GM10266 (cell line): ENCODE data around the gene IDUA.
A peak's percentile ranks its signal among the peaks of the same experiment; 100 is the strongest.

Experiments
- DNase-seq: peaks from one replicate; pipeline ENCODE4 v3.0.0; 2012; ENCODE audit errors: extremely low spot score
- TF ChIP-seq, protein P1 (sequence below): IDR thresholded peaks from 2 replicates; pipeline ENCODE4 v1.5.1; 2012; ENCODE audit warnings: mild to moderate bottlenecking, low read depth; ENCODE audit not compliant: control insufficient read depth, insufficient read depth; ENCODE audit errors: missing control alignments

Gene IDUA

DNA sequence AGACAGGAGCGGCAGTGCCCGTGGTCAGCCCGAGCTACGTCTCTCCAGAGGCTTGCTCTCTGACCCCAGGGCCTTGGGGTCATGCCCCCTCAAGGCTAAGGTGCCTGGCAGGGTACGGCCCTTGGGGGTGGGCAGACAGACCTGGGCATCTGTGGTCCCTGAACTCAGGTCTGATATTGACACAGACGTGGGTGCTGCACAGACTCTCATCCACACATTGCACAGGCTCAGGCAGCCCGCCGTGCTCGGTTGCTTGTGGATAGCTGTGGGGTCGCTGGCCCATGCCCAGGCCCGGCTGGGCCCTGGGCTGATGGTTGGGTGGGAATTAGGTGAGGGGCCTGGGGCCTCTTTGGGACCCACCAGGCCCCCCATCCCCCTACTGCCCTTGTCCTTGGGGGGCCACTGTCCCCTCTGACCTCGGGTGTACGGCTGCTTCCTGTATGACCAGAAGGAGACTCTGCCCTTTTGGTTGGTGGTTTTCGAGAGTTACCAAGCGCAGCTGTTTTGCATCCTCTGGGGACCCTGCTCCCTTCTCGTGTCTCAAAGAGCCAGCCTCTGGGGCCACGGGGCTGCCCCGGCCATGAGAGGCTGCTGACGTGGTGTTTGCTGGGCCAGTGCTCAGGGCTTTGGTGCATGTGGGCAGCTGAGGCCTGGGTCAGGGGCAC, 34.7 kb downstream of the IDUA start:
- peak; percentile 88 for DNase-seq
- TF ChIP-seq, protein P1, sequence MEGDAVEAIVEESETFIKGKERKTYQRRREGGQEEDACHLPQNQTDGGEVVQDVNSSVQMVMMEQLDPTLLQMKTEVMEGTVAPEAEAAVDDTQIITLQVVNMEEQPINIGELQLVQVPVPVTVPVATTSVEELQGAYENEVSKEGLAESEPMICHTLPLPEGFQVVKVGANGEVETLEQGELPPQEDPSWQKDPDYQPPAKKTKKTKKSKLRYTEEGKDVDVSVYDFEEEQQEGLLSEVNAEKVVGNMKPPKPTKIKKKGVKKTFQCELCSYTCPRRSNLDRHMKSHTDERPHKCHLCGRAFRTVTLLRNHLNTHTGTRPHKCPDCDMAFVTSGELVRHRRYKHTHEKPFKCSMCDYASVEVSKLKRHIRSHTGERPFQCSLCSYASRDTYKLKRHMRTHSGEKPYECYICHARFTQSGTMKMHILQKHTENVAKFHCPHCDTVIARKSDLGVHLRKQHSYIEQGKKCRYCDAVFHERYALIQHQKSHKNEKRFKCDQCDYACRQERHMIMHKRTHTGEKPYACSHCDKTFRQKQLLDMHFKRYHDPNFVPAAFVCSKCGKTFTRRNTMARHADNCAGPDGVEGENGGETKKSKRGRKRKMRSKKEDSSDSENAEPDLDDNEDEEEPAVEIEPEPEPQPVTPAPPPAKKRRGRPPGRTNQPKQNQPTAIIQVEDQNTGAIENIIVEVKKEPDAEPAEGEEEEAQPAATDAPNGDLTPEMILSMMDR, result no peak

DNA sequence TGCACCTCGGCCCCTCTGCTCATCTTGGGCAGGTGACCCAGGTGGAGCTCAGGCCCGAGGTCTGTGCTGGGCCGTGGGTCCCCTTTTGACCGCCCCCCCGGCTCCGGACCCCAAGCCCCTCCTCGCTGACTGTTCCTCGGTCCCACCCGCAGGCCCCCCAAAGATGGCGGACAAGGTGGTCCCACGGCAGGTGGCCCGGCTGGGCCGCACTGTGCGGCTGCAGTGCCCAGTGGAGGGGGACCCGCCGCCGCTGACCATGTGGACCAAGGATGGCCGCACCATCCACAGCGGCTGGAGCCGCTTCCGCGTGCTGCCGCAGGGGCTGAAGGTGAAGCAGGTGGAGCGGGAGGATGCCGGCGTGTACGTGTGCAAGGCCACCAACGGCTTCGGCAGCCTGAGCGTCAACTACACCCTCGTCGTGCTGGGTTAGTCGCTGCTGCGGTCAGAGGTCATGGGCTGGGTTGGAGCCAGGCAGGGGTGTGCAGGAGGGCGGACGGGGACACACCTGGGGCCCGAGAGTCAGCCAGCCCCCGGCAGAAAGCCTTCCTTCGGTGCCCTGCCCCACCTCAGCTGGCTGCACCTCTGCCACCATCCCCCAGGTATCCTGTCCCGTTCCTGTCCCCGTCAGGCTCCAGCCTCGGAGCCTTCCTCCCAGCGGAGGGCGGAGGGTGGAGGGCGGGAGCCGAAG, 35.4 kb downstream of the IDUA start:
- TF ChIP-seq, protein P1, result no peak

DNA sequence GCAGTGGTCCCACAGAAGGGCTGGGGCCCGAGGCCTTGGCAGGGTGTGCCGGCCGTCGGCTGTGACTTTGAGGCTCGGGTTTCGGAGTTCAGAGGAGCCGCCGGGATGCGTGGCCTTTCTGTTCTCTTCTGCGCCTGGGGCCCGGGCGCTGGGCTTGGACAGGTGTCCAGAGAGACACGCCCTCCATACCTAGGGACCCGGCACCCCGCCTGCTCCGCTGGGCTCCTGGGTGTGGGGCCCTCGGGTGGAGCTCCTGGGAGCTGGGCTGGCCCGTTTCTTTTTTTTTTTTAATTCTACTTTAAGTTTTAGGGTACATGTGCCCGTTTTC, 35.9 kb downstream of the IDUA start:
- TF ChIP-seq, protein P1, result no peak
- DNase-seq, result no peak

More for the DNA sequence above, 35.4 kb downstream of the IDUA start:
- DNase-seq, result no peak

DNA sequence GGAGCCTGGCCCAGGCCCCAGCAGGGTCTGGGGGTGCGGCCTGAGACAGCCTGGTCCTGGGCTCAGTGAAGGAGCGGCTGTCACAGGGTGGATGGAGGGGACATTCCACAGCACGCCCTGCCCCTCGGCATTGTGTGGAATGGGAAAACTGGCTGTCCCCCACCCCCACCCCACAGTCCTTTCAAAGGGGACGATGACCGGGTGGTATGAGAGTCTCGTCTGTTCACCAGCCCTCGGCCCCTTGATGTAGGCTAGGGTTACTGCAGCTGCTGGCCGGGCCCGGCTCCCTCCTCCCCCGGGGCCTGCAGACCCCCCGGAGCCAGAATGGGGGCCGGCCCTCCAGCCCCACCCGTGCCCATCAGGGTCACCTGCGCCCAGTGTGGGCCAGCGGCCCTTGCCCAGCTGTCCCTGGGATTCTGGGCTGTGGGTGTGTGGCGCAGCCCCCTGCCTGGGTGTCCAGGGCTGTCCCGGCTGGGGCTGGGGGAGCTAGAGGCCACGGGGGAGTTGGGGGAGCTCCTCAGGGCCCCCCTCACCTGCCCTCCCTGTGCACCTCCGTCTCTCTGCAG, 36.3 kb downstream of the IDUA start:
- TF ChIP-seq, protein P1, result no peak
- no peak for DNase-seq

DNA sequence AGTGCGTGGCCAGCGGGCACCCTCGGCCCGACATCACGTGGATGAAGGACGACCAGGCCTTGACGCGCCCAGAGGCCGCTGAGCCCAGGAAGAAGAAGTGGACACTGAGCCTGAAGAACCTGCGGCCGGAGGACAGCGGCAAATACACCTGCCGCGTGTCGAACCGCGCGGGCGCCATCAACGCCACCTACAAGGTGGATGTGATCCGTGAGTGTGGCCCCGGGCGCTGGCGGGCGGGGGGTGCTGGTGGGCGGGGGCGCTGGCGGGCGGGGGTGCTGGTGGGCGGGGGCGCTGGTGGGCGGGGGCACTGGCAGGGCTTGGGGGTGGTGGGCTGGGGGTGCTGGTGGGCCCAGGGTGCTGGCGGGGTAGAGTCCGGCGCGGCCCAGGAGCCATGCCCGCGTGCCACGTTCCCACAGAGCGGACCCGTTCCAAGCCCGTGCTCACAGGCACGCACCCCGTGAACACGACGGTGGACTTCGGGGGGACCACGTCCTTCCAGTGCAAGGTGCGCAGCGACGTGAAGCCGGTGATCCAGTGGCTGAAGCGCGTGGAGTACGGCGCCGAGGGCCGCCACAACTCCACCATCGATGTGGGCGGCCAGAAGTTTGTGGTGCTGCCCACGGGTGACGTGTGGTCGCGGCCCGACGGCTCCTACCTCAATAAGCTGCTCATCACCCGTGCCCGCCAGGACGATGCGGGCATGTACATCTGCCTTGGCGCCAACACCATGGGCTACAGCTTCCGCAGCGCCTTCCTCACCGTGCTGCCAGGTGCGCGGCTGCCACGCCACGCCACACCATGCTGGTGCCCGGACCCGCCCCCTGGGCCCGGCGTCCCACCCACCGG, 37.3 kb downstream of the IDUA start:
- no peak for DNase-seq
- TF ChIP-seq, protein P1, result no peak

DNA sequence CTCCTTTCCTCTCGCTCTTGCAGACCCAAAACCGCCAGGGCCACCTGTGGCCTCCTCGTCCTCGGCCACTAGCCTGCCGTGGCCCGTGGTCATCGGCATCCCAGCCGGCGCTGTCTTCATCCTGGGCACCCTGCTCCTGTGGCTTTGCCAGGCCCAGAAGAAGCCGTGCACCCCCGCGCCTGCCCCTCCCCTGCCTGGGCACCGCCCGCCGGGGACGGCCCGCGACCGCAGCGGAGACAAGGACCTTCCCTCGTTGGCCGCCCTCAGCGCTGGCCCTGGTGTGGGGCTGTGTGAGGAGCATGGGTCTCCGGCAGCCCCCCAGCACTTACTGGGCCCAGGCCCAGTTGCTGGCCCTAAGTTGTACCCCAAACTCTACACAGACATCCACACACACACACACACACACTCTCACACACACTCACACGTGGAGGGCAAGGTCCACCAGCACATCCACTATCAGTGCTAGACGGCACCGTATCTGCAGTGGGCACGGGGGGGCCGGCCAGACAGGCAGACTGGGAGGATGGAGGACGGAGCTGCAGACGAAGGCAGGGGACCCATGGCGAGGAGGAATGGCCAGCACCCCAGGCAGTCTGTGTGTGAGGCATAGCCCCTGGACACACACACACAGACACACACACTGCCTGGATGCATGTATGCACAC, 38.2 kb downstream of the IDUA start:
- TF ChIP-seq, protein P1, result no peak
- DNase-seq, result no peak
